Measurements from ENCODE around the gene HID1.

GRCh38 chr17:74935585-74936469, 36.7 kb downstream of the HID1 start, which contains the start of gene OTOP3:
- TF ChIP-seq CTCF (conservative IDR thresholded peaks at IDR 0.05; ENCODE audit: low read depth, low read length) (no peak), POLR2A (IDR thresholded peaks at IDR 0.05; ENCODE audit: low read depth, low read length) (no peak)
